Lower leg skin (tissue), 4 donors: ENCODE data around the gene PRKCQ. TPM values are rescaled to one million over a fixed set of nuclear protein-coding genes. Genes with fewer than 3 reads are reported as not detected.

Experiments used
- DNase-seq, 2 donors: peaks; one replicate each; pipeline ENCODE4 v3.0.0-alpha.2; 2019; ENCODE audit warnings: low spot score in 2 of 2
- H3K4me3 ChIP-seq: fragments of 200-600 bp; sonication (generic); 2 replicates; pipeline ENCODE4 v1.5.1; 2017; ENCODE audit warnings: mild to moderate bottlenecking, low read depth; ENCODE audit not compliant: poor library complexity, severe bottlenecking
- CTCF ChIP-seq, 3 donors: fragments of 450-650 bp; IDR thresholded peaks; one replicate each; pipeline ENCODE4 v1.5.1; 2016; ENCODE audit warnings: antibody characterized with exemption in 3 of 3, mild to moderate bottlenecking in 3 of 3, moderate library complexity in 2 of 3
- POLR2A ChIP-seq, 2 donors: fragments of 450-650 bp; IDR thresholded peaks; one replicate each; pipeline ENCODE4 v1.6.1; 2016 to 2017; ENCODE audit warnings: antibody characterized with exemption in 2 of 2, mild to moderate bottlenecking in 1 of 2, moderate library complexity in 1 of 2
- WGBS, 2 donors: methylation state at CpG; one replicate each; pipeline ENCODE4 v1.1.5; 2018; 5-methylcytosine and 5-hydroxymethylcytosine counted together
- intact Hi-C: fragments of 100-400 bp; cut with DNase I; formaldehyde crosslinking; loops from one replicate; pipeline ENCODE4 v1.15.0; 2023; ENCODE audit warnings: low total_unique reads
- total RNA-seq, 4 donors: library from RNA; depleted of rRNA; stranded (reverse); fragments of >200 nt; gene quantifications; one replicate each; pipeline ENCODE4 v1.1.0, GENCODE V29; 2016

PRKCQ gene
- total RNA-seq, 4 donors from 2014 or later, result 0.06 to 0.17 TPM; not detected in 2

- no peak for DNase-seq
- 77 to 83% methylated on average over 5 of the region's 5 CpGs for WGBS, 2 donors
- no peak for TF ChIP-seq POLR2A (IDR thresholded peaks at IDR 0.05)
- no peak for TF ChIP-seq CTCF (IDR thresholded peaks at IDR 0.05)
- intact Hi-C loops, result no loop called here
- no peak overlapping the region for H3K4me3 ChIP-seq
Observed at GRCh38 chr10:6516929-6517284, 63.2 kb downstream of the PRKCQ start.

GRCh38 chr10:6516281-6516928, 63.7 kb downstream of the PRKCQ start:
- TF ChIP-seq CTCF (IDR thresholded peaks at IDR 0.05) (no peak), POLR2A (IDR thresholded peaks at IDR 0.05) (no peak)
- WGBS, 2 donors, result 68 to 70% methylated on average over 7 of the region's 7 CpGs
- no peak overlapping the region for H3K4me3 ChIP-seq
- no peak for DNase-seq
- intact Hi-C loops, result no loop called here

GRCh38 chr10:6514844-6515780, 65.0 kb downstream of the PRKCQ start:
- H3K4me3 ChIP-seq, result no peak overlapping the region
- intact Hi-C loops, result no loop called here
- TF ChIP-seq CTCF (IDR thresholded peaks at IDR 0.05), result no peak
- no peak for TF ChIP-seq POLR2A (IDR thresholded peaks at IDR 0.05)
- no peak for DNase-seq
- 75 to 80% methylated on average over 15 of the region's 15 CpGs for WGBS, 2 donors

- TF ChIP-seq POLR2A (IDR thresholded peaks at IDR 0.05), result no peak
- intact Hi-C loops, result no loop called here
- no peak overlapping the region for H3K4me3 ChIP-seq
- no peak for DNase-seq
- WGBS, 2 donors, result 73 to 79% methylated on average over 7 of the region's 7 CpGs
Observed at GRCh38 chr10:6514180-6514579, 65.9 kb downstream of the PRKCQ start.

- intact Hi-C loops, result no loop called here
- 60 to 66% methylated on average over 3 of the region's 3 CpGs for WGBS, 2 donors
- DNase-seq, result no peak
- TF ChIP-seq CTCF (IDR thresholded peaks at IDR 0.05), result no peak
- no peak for TF ChIP-seq POLR2A (IDR thresholded peaks at IDR 0.05)
- H3K4me3 ChIP-seq, result no peak overlapping the region
Observed at GRCh38 chr10:6513476-6513875, 66.6 kb downstream of the PRKCQ start.

GRCh38 chr10:6512182-6512581, 67.9 kb downstream of the PRKCQ start:
- DNase-seq, result no peak
- TF ChIP-seq POLR2A (IDR thresholded peaks at IDR 0.05), result no peak
- TF ChIP-seq CTCF (IDR thresholded peaks at IDR 0.05), result no peak
- 89 to 93% methylated on average over 3 of the region's 3 CpGs for WGBS, 2 donors
- intact Hi-C loops, result no loop called here
- no peak overlapping the region for H3K4me3 ChIP-seq
